Endometrial microvascular endothelial cells (primary cell): ENCODE data around the gene ARMC9. TPM values are rescaled to one million over a fixed set of nuclear protein-coding genes. Genes with fewer than 3 reads are reported as not detected.
"Not testable (repeated sequence)": the region's sequence is repeated elsewhere in the genome, so short reads cannot be mapped to it uniquely, and the experiment has no call there.

Source experiments
- in situ Hi-C: cut with HindIII; loops from 2 replicates; pipeline ENCODE4 v1.10.0; 2017; ENCODE audit warnings: low sequenced_read_pairs, low pct_unique_long_range_greater_than_20kb; ENCODE audit errors: inconsistent ontology term
- total RNA-seq: library from RNA; depleted of rRNA; stranded (reverse); fragments of >200 nt; gene quantifications from one replicate; pipeline ENCODE4 v1.2.3, GENCODE V29; 2015; ENCODE audit errors: inconsistent ontology term

Gene ARMC9
- total RNA-seq, 1 donor from 2014 or later = 76.7 TPM

DNA sequence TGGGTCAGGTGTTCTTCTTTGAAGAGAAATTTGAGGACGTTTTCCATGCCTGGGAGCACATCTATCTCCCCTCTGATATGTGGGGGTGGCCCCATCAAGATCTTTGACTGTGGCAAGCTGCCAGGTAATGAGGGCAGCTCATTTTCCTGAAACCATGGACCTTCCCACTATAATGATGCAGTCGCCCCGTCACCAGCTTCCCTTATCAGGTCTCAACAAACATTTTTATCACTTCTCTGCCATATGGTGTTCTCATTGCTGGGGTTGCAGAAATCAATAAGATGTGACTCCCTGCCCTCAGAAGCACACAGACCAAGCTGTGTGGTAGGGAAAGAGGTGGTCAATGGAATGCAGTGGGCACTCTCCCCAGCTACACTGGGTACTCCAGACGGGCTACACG lies 148.7 kb downstream of the ARMC9 start:
- in situ Hi-C loops = no loop called here

DNA sequence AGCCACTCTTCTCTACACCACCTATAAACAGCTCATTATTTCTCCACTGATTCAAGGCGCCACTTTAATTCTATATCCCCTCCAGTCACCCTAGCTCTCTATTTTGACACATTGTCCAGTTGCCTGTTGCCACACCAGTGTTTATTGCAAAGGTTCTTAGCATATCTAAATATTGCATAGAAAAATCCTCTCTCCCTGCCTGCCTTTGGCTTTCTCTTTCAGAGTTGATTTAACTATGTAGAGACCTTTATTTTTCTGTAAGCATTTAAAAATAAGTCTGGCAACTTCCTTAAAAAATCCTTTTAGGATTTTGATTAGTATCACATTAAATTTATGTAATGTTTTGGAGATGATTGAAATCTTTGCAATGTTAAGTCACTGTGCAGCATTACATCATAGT lies 149.2 kb downstream of the ARMC9 start:
- in situ Hi-C loops = no loop called here

DNA sequence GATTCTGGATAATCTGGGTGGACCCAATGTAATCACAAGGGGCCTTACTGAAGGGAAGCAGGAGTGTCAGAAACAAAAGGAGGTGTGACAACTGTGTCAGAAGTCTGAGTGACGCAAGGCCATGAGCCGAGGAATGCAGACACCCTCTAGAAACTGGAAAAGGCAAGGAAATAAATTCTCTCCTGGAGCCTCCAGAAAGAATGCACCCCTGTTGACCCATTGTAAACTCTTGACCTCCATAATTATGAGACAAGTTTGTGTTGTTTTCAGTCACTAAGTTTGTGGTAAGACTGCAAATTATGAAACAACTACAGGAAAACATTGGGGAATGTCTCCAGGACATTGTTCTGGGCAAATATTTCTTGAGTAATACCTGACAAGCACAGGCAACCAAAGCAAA lies 149.7 kb downstream of the ARMC9 start:
- in situ Hi-C loops = no loop called here

DNA sequence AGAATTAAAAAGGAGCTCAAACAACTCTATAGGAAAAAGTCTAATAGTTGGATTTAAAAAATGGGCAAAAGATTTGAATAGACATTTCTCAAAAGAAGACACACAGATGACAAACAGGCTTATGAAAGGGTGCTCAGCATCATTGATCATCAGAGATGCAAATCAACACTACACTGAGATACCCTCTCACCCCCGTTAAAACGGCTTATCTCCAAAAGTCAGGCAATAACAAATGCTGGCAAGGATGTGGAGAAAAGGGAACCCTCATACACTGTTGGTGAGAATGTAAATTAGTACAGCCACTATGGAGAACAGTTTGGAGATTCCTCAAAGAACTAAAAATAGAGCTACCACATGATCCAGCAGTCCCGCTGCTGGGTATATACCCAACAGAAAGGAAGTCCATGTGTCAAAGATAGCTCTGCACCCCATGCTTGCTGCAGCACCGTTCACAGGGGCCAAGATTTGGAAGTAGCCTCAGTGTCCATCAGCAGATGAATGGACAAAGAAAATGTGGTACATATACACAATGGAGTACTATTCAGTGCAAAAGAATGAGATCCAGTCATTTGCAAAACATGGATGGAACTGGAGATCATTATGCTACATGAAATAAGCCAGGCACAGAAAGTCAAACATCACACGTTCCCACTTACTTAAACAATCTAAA lies 150.4 kb downstream of the ARMC9 start:
- in situ Hi-C loops = no loop called here

DNA sequence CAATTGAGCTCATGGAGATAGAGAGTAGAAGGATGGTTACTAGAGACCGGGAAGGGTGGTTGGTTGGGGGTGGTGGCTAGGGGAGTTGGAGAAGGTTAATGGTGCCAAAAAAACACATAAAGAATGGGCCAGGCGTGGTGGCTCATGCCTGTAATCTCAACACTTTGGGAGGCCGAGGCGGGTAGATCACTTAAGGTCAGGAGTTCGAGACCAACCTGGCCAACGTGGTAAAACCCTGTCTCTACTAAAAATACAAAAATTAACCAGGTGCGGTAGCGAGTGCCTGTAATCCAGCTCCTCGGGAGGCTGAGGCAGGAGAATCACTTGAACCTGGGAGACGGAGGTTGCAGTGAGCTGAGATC lies 150.9 kb downstream of the ARMC9 start:
- in situ Hi-C loops = not testable (repeated sequence)

DNA sequence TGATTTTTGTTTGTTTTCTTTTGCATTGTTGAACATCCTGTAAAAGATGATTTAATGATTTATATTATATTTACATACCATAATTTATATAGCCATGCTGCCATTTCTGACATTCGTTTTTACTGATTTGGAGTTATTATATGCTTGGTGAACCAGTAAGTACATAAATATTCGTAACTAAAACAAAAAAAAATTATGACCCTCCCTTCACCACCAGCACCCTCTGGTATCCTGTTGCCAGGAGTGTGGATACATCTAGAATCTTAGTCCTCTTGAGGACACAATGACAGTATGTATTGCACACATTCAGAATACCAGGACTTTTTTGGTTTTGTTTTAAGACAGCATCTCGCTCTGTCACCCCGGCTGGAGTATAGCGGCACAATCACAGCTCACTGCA lies 153.2 kb downstream of the ARMC9 start:
- in situ Hi-C loops = no loop called here

DNA sequence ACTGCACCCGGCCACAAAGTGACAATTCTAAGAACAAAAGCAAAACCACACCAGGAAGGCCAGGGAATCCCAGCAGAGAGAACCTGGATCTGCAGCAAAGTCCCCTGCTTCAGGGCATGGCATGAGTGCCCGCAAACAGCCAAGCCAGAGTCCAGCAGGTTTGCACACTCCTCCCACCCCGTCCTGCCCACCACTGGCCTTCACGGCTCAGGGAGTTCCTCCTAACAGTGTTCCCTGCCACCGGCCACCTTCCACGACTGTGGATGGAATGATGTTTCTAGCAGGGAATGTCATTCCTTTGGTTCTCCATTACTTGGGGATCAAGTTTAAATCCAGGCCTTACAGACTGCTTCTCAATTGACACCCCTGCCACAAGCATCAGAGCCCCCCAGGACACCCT lies 155.0 kb downstream of the ARMC9 start:
- in situ Hi-C loops = no loop called here

DNA sequence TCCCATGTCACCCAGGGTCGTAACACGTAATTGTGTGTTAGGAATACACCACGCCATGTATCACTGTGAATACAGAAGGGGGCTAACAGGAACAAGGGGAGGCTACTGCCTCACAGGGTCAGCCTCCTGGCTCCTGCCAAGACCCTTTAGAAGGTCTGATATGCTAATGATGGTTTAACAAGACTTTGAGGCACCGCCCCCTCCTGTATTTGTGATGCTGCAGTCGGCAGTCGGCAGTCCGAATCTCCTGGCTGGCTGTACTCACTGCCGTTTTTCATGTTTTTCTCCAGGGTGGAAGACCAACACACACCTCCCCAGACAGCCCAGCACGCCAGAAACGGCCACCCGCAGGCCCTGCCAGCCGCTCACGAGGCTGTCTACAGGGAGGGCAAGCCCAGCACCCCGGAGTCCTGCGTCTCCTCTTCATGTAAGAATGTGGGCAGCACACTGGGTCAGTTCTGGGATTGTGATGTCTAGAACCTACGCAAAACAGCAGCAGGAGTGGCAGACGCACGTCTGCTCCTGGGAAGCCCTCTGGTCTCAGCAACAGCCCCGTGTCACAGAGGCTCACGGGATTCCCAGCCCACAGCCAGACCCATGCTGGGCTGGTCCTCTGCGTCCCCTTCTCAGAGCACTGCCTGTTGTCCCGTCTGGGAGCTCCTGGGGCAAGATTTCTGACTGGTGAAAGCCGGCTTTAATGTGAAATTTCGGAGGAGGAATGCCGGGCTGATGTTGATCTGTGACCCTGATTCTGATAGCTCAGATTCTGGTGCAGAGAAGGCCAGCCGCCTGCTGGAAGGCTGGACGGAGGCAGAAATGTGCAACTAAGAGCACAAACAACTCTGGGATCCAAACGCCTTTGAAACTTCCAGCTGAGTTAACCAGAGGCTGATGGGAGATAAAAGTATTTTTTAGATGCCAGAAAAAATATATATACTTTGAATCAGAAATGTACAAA lies 157.4 kb downstream of the ARMC9 start:
- in situ Hi-C loops = no loop called here

DNA sequence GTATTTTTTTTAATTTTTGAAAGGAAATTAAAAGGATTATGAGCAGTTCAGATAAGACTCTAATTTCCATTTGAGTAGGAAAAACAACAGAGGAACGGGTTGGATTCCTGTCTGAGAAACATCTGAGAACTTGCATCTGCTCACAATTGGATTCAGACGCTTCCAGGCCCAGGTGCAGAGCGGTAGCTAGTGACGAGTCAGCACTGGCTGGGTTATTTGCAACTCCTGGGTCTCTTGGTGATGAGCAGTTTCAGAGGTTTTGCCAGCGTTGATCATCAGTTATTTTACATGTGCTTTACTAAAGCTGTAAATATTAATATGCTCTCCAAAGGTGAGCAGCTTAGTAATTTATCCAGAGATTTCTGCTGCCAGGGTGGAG lies 158.0 kb downstream of the ARMC9 start:
- in situ Hi-C loops = no loop called here

DNA sequence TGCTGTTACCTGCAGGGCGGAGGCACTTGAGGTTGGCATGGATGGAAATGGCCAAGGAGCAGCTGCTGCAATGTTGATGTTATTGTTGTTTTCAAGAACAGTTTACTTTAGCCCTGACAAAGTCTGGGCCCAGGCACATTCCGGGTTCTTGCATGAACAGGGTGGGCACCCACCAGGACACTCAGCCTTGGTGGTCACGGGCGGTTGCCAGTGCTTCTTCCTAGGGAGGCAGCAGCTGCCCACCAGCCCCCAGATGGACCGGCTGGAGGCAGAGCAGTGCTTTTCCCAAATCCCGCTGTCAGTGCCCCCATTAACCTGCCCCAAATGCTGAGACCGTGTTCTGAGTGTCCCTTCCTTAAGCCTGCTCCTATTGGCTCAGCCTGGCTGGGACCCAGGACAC lies 158.6 kb downstream of the ARMC9 start:
- in situ Hi-C loops = no loop called here

DNA sequence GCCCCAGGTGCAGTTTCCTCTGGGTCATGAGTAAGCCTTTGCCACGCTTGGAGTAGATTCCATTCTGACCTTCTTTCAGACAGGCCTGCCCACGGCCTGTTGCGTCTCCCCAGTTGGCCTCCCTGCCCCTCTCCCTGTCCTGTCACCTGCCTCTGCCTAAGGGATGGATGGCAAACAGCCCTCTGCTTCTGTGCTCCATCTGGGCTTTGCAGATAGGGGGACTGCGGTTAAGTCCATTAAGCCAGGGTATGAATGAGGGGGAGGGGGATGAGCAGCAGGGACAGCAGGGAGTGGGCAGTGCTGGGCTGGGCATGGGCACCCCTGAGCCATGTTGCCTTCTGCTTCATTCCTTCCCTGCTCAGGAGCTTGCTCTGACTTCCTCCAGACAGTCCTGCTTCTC lies 159.5 kb downstream of the ARMC9 start:
- in situ Hi-C loops = no loop called here

DNA sequence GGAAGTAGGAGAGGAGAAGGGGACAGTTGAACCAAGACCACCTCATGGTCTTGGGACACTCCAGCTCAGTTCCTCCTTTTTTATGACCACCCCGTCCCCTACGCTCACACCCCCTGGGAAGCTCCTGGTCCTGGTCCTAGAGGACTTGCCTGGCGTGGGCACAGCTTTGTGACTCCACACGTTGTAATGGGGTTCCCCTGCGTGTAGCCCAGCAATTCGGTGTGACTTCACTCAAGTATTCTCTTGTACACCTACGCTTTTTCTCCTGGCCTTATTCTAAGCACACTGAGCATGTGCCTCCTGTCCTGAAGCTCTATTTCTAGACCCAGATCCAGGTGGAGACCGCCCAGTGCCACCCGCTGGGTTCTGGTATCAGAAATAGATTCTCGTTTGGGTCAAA lies 161.0 kb downstream of the ARMC9 start:
- in situ Hi-C loops = no loop called here

DNA sequence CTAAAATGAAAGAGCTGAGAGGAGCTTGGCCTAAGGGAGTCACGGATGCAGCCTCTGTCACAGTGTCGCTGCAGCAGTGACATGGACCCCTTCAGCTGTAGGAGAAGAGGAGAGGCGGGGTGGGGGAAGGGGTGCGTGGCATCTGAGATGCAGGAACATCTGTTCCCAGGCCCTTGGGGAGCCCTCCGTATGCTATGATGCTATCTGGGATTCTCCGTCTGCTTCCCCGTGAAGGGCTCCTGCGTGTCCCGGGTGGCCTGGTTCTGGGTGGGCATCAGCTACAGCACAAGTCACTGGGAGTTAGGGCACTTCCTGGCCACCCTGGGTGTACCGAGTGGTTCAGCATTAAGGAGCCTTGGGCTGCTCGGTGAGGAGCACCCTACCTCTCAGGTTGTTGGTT lies 161.5 kb downstream of the ARMC9 start:
- in situ Hi-C loops = no loop called here

DNA sequence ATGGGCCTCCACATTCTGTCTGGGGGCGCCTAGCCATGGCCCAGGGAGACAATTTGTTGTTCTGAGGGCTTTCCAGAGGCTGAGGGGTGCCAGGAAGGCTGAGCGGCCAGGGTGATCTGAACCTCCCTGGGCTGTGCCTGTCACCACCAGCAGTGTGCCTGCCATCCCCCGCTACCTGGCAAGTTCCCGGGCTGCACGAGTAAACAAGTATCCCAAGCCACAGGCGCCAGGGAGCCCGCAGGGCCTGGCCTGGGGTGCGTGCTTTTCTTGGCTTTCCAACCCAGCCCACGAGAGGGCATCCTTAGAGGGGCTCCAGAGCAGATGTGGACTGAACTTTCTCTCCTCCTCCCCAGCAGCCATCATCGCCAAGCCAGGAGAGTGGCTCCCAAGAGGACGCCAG lies 162.0 kb downstream of the ARMC9 start:
- in situ Hi-C loops = no loop called here

DNA sequence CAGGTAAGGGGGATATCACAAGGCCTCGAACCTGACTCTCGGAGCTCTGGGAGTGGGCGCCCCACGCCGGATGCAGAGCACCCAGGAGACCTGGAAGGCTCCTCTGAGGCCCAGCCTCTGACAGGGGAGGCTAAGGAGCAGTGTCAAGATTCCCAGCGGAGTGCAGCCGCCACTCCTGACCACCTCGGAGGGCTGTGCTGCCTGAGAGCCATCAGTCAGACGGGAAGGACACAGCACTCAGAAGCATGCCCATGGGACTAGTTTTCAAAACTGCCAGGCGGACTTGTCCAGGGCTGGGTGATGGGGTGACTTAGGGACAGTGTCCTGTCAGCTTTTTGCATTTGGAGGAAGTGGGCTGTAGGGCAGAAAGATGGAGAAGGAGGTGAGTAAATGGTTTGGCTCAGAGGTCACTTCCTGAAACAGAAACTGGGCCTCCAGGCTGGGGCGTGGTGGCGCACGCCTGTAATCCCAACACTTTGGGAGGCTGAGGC lies 162.5 kb downstream of the ARMC9 start:
- in situ Hi-C loops = no loop called here

DNA sequence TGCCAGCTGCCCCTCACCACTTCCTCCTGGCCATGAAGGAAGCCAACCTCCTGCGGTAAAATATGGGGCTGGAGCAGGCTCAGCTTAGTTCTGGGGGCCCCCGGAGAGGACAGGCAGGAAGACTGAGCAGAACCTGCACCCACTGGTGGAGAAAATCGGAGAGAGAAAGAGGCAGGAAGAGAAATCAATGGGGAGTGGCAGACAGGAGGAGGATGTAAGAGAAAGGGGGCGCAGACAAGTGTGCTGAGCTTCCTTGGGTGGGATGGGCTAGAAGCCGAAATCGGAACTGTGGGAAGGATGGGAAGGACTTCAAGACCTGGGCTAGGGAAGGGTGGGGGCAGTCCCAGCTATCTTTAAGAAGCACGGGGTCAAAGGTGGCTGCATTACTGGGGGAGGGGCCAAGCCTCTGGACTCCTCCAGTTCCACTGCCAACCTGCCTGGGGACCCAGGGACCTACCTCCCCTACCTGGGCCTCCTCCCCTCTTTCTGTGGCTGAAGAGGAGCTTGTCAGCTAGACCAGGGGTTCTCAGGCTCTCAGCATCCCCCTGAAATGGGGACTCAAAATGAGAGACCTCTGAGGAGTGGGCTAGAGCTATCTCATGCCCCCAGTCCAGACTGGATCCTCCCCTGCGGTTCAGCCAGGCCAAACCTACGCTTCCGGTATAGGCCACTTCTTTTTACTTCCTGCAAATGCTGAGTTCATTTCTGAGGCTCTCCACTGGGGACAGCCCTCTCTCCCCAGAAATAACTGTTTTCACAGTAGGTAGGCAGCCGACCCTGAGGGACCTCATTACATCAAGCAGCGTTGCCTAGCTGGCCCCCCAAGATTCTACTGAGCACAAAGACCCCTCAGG lies 163.5 kb downstream of the ARMC9 start:
- in situ Hi-C loops = no loop called here

DNA sequence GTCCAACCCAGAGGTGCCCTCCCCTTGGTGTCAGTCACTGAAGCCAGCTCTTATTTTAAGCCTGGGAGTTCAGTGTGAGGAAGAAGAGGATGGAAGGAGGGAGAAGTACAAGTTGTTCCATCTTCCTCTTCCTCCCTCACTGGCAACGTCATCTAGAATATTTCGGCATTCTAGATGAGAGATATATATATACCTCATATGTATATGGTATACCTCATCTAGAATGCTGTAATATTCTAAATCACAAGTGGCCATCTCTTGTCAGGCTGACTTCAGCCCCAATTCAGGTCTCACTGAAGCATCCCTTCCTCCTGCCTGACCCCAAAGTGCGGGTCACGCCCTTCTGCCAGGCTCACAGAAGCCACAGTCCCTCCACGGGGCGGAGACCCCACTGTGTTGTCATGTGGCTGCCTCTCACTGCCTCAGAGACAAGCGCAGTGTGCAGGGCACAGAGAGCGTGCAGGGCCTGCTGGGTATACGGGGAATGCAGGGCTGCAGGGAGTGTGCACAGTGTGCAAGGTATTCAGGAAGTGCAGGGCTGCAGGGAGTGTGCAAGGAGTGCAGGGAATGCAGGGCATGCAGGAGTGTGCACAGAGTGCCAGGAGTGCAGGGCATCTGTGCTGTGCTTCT lies 164.2 kb downstream of the ARMC9 start:
- in situ Hi-C loops = no loop called here

DNA sequence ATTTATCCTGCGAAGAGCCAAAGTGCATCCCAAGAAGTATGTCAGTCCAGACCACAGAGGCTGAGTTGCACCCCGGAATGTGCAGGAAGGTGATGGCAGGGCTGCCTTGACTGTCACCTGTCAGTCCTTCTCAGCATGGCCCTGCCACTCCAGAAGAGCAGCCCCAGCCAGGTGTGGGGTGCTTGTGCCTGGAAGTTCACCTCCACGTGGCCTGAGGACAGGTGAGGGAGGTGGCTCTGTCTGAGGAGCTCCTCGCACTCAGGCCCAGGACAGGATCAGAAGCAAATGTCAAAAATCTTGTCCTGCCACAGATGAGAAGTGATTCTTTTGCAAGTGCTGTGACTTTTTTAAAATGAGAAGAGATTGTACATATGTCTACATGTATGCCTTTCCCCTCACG lies 165.6 kb downstream of the ARMC9 start:
- in situ Hi-C loops = no loop called here
